ENCODE measurements around the gene MOXD1.

DNA sequence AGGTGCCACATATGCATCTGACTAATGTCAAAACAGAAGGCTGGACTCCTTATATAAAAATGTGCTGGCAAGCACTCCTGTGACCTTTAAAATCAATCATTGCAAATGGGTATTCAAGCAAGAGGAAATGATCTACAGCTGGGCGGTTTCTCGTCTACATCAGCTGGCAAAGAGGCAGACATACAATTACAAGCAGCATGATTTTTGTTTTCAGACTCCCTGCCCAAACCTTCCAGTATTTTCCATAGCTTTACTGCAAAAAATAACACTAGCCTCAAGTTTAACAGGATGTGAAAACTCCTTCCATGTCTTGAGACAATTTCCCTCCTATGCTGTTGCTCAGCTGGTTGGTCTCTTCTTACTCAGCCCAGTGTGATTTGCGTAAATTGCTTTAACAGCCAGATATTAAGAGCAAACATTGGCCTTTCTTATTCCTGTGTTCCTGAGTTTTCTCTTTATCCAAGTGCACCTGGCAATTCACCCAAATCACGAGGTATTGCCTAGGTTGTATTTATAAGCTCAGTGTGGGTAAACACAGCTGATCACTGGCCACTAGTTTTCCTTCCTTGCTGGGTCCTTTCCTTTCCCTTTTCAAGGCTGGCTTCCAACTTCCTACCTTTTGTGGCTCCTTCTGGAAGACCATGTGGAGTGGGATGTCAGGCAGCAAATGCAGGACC, 130.4 kb downstream of the MOXD1 start:
- TF ChIP-seq, protein P1, sequence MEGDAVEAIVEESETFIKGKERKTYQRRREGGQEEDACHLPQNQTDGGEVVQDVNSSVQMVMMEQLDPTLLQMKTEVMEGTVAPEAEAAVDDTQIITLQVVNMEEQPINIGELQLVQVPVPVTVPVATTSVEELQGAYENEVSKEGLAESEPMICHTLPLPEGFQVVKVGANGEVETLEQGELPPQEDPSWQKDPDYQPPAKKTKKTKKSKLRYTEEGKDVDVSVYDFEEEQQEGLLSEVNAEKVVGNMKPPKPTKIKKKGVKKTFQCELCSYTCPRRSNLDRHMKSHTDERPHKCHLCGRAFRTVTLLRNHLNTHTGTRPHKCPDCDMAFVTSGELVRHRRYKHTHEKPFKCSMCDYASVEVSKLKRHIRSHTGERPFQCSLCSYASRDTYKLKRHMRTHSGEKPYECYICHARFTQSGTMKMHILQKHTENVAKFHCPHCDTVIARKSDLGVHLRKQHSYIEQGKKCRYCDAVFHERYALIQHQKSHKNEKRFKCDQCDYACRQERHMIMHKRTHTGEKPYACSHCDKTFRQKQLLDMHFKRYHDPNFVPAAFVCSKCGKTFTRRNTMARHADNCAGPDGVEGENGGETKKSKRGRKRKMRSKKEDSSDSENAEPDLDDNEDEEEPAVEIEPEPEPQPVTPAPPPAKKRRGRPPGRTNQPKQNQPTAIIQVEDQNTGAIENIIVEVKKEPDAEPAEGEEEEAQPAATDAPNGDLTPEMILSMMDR (IDR thresholded peaks at IDR 0.05 in 2 of 3, conservative IDR thresholded peaks at IDR 0.05 in 1 of 3; ENCODE audit: borderline replicate concordance in 1 of 3, insufficient read depth in 1 of 3, low read depth in 2 of 3, low read length in 2 of 3): no peak
- TF ChIP-seq EZH2 (IDR thresholded peaks at IDR 0.05) (no peak), YY1 (IDR thresholded peaks at IDR 0.05; ENCODE audit: extremely low read depth, insufficient replicate concordance, low read depth, low read length) (no peak)

Data from HCT116 (cell line).